ENCODE results near the gene CDK3.

Gene CDK3

GRCh38 chr17:75994802-75995370, 5.8 kb upstream of the CDK3 start:
- no peak for DNase-seq (ENCODE audit: low read depth)
- no peak for TF ChIP-seq CTCF (conservative IDR thresholded peaks at IDR 0.05; ENCODE audit: control insufficient read depth, insufficient read depth, low read depth, low read length)
- no peak overlapping the region for H3K4me3 ChIP-seq (ENCODE audit: control insufficient read depth, low read depth, low read length)

- no peak for DNase-seq (ENCODE audit: low read depth)
- H3K4me3 ChIP-seq (ENCODE audit: control insufficient read depth, low read depth, low read length), result no peak overlapping the region
- no peak for TF ChIP-seq CTCF (conservative IDR thresholded peaks at IDR 0.05; ENCODE audit: control insufficient read depth, insufficient read depth, low read depth, low read length)
Observed at GRCh38 chr17:75995385-75995925, 5.2 kb upstream of the CDK3 start.

- no peak overlapping the region for H3K4me3 ChIP-seq (ENCODE audit: control insufficient read depth, low read depth, low read length)
Observed at GRCh38 chr17:75996665-75997590, 3.7 kb upstream of the CDK3 start.

GRCh38 chr17:75998327-75998795, 2.3 kb upstream of the CDK3 start:
- no peak for DNase-seq (ENCODE audit: low read depth)

More at GRCh38 chr17:75996665-75997590, 3.7 kb upstream of the CDK3 start:
- TF ChIP-seq CTCF (conservative IDR thresholded peaks at IDR 0.05; ENCODE audit: control insufficient read depth, insufficient read depth, low read depth, low read length), result no peak
- peak; percentile 61 for DNase-seq (ENCODE audit: low read depth)

GRCh38 chr17:76000016-76000754, 470 bp upstream of the CDK3 start:
- TF ChIP-seq CTCF (conservative IDR thresholded peaks at IDR 0.05; ENCODE audit: control insufficient read depth, insufficient read depth, low read depth, low read length), result peak; percentile 61
- peak; percentile 39 for DNase-seq (ENCODE audit: low read depth)
- no peak overlapping the region for H3K4me3 ChIP-seq (ENCODE audit: control insufficient read depth, low read depth, low read length)

More at GRCh38 chr17:75998327-75998795, 2.3 kb upstream of the CDK3 start:
- no peak overlapping the region for H3K4me3 ChIP-seq (ENCODE audit: control insufficient read depth, low read depth, low read length)
- no peak for TF ChIP-seq CTCF (conservative IDR thresholded peaks at IDR 0.05; ENCODE audit: control insufficient read depth, insufficient read depth, low read depth, low read length)

GRCh38 chr17:76002100-76002499, 1.4 kb downstream of the CDK3 start:
- TF ChIP-seq CTCF (conservative IDR thresholded peaks at IDR 0.05; ENCODE audit: control insufficient read depth, insufficient read depth, low read depth, low read length), result no peak
- no peak overlapping the region for H3K4me3 ChIP-seq (ENCODE audit: control insufficient read depth, low read depth, low read length)

More at GRCh38 chr17:76002100-76002499, 1.4 kb downstream of the CDK3 start:
- no peak for DNase-seq (ENCODE audit: low read depth)

All from fibroblast of mammary gland (primary cell).